ENCODE data around the gene RPS15A.

GRCh38 chr16:18792836-18793433 is 2.8 kb upstream of the RPS15A start:
- TF ChIP-seq POLR2AphosphoS5 (IDR thresholded peaks at IDR 0.05; ENCODE audit: borderline replicate concordance, low read depth, low read length), result no peak
- no peak for TF ChIP-seq EZH2 (IDR thresholded peaks at IDR 0.05)
- TF ChIP-seq FOXP2 (optimal IDR thresholded peaks at IDR 0.05; ENCODE audit: control extremely low read depth, extremely low read length, insufficient read depth), result no peak

All from SK-N-MC (cell line).